Stimulated activated CD4-positive, alpha-beta T cell treated with anti-CD3 and anti-CD28 coated beads, Interleukin-2, amount 100 ng/mL, for 48 hours (primary cell): ENCODE results near the gene FIP1L1.

Experiments used
- DNase-seq, 2 donors: peaks; one replicate each; pipeline ENCODE4 v3.0.0-alpha.2; 2020

FIP1L1 gene

GRCh38 chr4:53477636-53478035 lies 100.2 kb downstream of the FIP1L1 start:
- DNase-seq = no peak

GRCh38 chr4:53478671-53479456 lies 101.4 kb downstream of the FIP1L1 start:
- no peak for DNase-seq

GRCh38 chr4:53479736-53480525 lies 102.5 kb downstream of the FIP1L1 start:
- no peak for DNase-seq

- no peak for DNase-seq
These were observed 103.5 kb downstream of the FIP1L1 start for GRCh38 chr4:53480909-53481308.

- DNase-seq = no peak
These were observed 104.1 kb downstream of the FIP1L1 start for GRCh38 chr4:53481586-53481985.

GRCh38 chr4:53483250-53483649 lies 105.8 kb downstream of the FIP1L1 start:
- DNase-seq = no peak

GRCh38 chr4:53484911-53485657 lies 107.6 kb downstream of the FIP1L1 start:
- no peak for DNase-seq

- no peak for DNase-seq
These were observed 108.2 kb downstream of the FIP1L1 start for GRCh38 chr4:53485658-53486040.

GRCh38 chr4:53487766-53488165 lies 110.3 kb downstream of the FIP1L1 start:
- no peak for DNase-seq

GRCh38 chr4:53489279-53489889 lies 111.9 kb downstream of the FIP1L1 start:
- DNase-seq = no peak

GRCh38 chr4:53490161-53490956 lies 112.9 kb downstream of the FIP1L1 start:
- DNase-seq = no peak

- DNase-seq = no peak
These were observed 113.7 kb downstream of the FIP1L1 start for GRCh38 chr4:53490965-53491622.

GRCh38 chr4:53494851-53495250 lies 117.4 kb downstream of the FIP1L1 start:
- DNase-seq = no peak

GRCh38 chr4:53497487-53498244 lies 120.2 kb downstream of the FIP1L1 start:
- DNase-seq = no peak

- no peak for DNase-seq
These were observed 121.3 kb downstream of the FIP1L1 start for GRCh38 chr4:53498706-53499105.

- DNase-seq = no peak
These were observed 122.3 kb downstream of the FIP1L1 start for GRCh38 chr4:53499791-53500190.

GRCh38 chr4:53500546-53500945 lies 123.1 kb downstream of the FIP1L1 start:
- no peak for DNase-seq

- DNase-seq = no peak
These were observed 124.1 kb downstream of the FIP1L1 start for GRCh38 chr4:53501561-53501960.

GRCh38 chr4:53502094-53502493 lies 124.7 kb downstream of the FIP1L1 start:
- no peak for DNase-seq

GRCh38 chr4:53505947-53506346 lies 128.5 kb downstream of the FIP1L1 start:
- DNase-seq = no peak

- DNase-seq = no peak
These were observed 129.6 kb downstream of the FIP1L1 start for GRCh38 chr4:53507058-53507457.
